SK-N-SH (cell line): ENCODE measurements around the gene BPIFA2. TPM values are rescaled to one million over a fixed set of nuclear protein-coding genes. Genes with fewer than 3 reads are reported as not detected.

ENCODE experiments used
- CTCF ChIA-PET: fragments of 300-600, 350-600 bp; formaldehyde crosslinking; extraction: SDS; loops from one replicate; lab custom pipeline; 2021; lab: Yijun Ruan, JAX
- POLR2A ChIA-PET: fragments of 350-600 bp; sonication (Branson Sonifier 250); formaldehyde crosslinking; extraction: SDS; loops from one replicate; lab custom pipeline; 2020; ENCODE audit warnings: antibody characterized with exemption, inconsistent platforms; lab: Yijun Ruan, JAX
- DNase-seq: peaks from one replicate; pipeline ENCODE4 v3.0.0; 2012
- H2AFZ ChIP-seq: fragments of 200-600 bp; sonication (generic); 2 replicates; pipeline ENCODE4 v1.8.1; 2016; ENCODE audit warnings: antibody characterized with exemption, mild to moderate bottlenecking, low read depth
- H3F3A ChIP-seq: fragments of 200-600 bp; sonication (generic); replicated peaks from 2 replicates; pipeline ENCODE3; 2016; ENCODE audit warnings: antibody characterized with exemption, mild to moderate bottlenecking; ENCODE audit not compliant: insufficient read depth
- H3K27ac ChIP-seq, 2 experiments: fragments of 200-500 bp in 1 of 2; fragments of 200-600 bp in 1 of 2; sonication (Bioruptor generic) in 1 of 2; sonication (generic), shearing (Covaris generic) in 1 of 2; 2 replicates each; pipeline versions ENCODE4 v1.5.1 to v1.6.1; 2014 to 2016; ENCODE audit warnings: low read depth in 2 of 2, inconsistent platforms in 1 of 2, low read length in 1 of 2, mild to moderate bottlenecking in 1 of 2, mixed read lengths in 1 of 2
- H3K27me3 ChIP-seq: fragments of 200-600 bp; sonication (generic), shearing (Covaris generic); 2 replicates; pipeline ENCODE4 v1.6.1; 2016; ENCODE audit warnings: mixed run types; ENCODE audit not compliant: insufficient read depth
- H3K36me3 ChIP-seq, 2 experiments: fragments of 200-500 bp in 1 of 2; fragments of 200-600 bp in 1 of 2; sonication (Bioruptor generic) in 1 of 2; sonication (generic) in 1 of 2; replicated peaks in 1 of 2; 2 replicates each; pipeline versions ENCODE3 to v1.5.1; 2014 to 2016; ENCODE audit warnings: low read length in 1 of 2, mild to moderate bottlenecking in 1 of 2; ENCODE audit not compliant: insufficient read depth in 2 of 2, control insufficient read depth in 1 of 2
- H3K4me1 ChIP-seq, 2 experiments: fragments of 200-500 bp in 1 of 2; fragments of 200-600 bp in 1 of 2; sonication (Bioruptor generic) in 1 of 2; sonication (generic), shearing (Covaris generic) in 1 of 2; 2 replicates each; pipeline versions ENCODE4 v1.5.1 to v1.6.1; 2014 to 2016; ENCODE audit warnings: low read depth in 1 of 2, low read length in 1 of 2, mixed run types in 1 of 2; ENCODE audit not compliant: insufficient read depth in 2 of 2, control insufficient read depth in 1 of 2
- H3K4me2 ChIP-seq: fragments of 200-600 bp; sonication (generic), shearing (Covaris generic); 2 replicates; pipeline ENCODE4 v1.6.1; 2017; ENCODE audit warnings: mixed run types
- H3K4me3 ChIP-seq, 2 experiments: fragments of 200-500 bp in 1 of 2; fragments of 200-600 bp in 1 of 2; sonication (Bioruptor generic) in 1 of 2; sonication (generic), shearing (Covaris generic) in 1 of 2; 2 replicates each; pipeline versions ENCODE4 v1.5.1 to v1.8.1; 2014 to 2016; ENCODE audit warnings: low read depth in 2 of 2, inconsistent platforms in 1 of 2, low read length in 1 of 2, mild to moderate bottlenecking in 1 of 2, mixed read lengths in 1 of 2, moderate library complexity in 1 of 2
- H3K79me2 ChIP-seq: fragments of 200-600 bp; sonication (generic); 2 replicates; pipeline ENCODE4 v1.8.1; 2017; ENCODE audit warnings: mild to moderate bottlenecking; ENCODE audit not compliant: insufficient read depth
- H3K9ac ChIP-seq: fragments of 200-600 bp; sonication (generic); 2 replicates; pipeline ENCODE4 v1.6.1; 2017; ENCODE audit warnings: mixed run types
- H3K9me2 ChIP-seq: fragments of 200-600 bp; sonication (generic); 2 replicates; pipeline ENCODE4 v1.6.1; 2017; ENCODE audit warnings: mixed run types
- H3K9me3 ChIP-seq: fragments of 200-600 bp; sonication (generic); 2 replicates; pipeline ENCODE4 v1.6.1; 2017; ENCODE audit warnings: mixed run types, mild to moderate bottlenecking, moderate library complexity
- H4K20me1 ChIP-seq: fragments of 200-600 bp; sonication (generic); 2 replicates; pipeline ENCODE4 v1.6.1; 2017; ENCODE audit warnings: mild to moderate bottlenecking, mixed run types; ENCODE audit not compliant: insufficient read depth
- FOXJ3 ChIP-seq: sonication (generic); formaldehyde crosslinking; IDR thresholded peaks from 2 replicates; pipeline ENCODE4 v1.5.1; 2020; ENCODE audit warnings: mild to moderate bottlenecking, missing genetic modification reagents
- FOXM1 ChIP-seq: IDR thresholded peaks from 2 replicates; pipeline ENCODE4 v1.4.0; 2012; ENCODE audit warnings: low read depth, mild to moderate bottlenecking
- GABPA ChIP-seq: IDR thresholded peaks from 2 replicates; pipeline ENCODE4 v1.4.0; 2012; ENCODE audit warnings: low read depth, mild to moderate bottlenecking
- JUND ChIP-seq: IDR thresholded peaks from 2 replicates; pipeline ENCODE4 v1.4.0; 2012
- MXI1 ChIP-seq: IDR thresholded peaks from 2 replicates; pipeline ENCODE4 v1.6.1; 2012; ENCODE audit warnings: mild to moderate bottlenecking, low read depth, low read length, improper control_type of control experiment
- NFIC ChIP-seq: IDR thresholded peaks from 2 replicates; pipeline ENCODE4 v1.4.0; 2012; ENCODE audit warnings: borderline replicate concordance
- RAD21 ChIP-seq: IDR thresholded peaks from 2 replicates; pipeline ENCODE4 v1.6.1; 2012; ENCODE audit warnings: mild to moderate bottlenecking, low read length
- RXRA ChIP-seq: IDR thresholded peaks from 2 replicates; pipeline ENCODE4 v1.4.0; 2012; ENCODE audit warnings: low read depth, mild to moderate bottlenecking, borderline replicate concordance
- SIN3A ChIP-seq: IDR thresholded peaks from 2 replicates; pipeline ENCODE4 v1.6.1; 2012; ENCODE audit warnings: low read depth, mild to moderate bottlenecking, low read length, moderate library complexity, borderline replicate concordance
- TAF1 ChIP-seq: IDR thresholded peaks from 2 replicates; pipeline ENCODE4 v1.6.1; 2012; ENCODE audit warnings: low read depth, mild to moderate bottlenecking, low read length, moderate library complexity, borderline replicate concordance
- TCF12 ChIP-seq: IDR thresholded peaks from 2 replicates; pipeline ENCODE4 v1.4.0; 2012
- TEAD4 ChIP-seq: IDR thresholded peaks from 2 replicates; pipeline ENCODE4 v1.4.0; 2012; ENCODE audit warnings: mild to moderate bottlenecking, borderline replicate concordance; ENCODE audit not compliant: insufficient read depth
- YY1 ChIP-seq: IDR thresholded peaks from 2 replicates; pipeline ENCODE4 v1.4.0; 2012; ENCODE audit warnings: low read depth, mild to moderate bottlenecking
- WGBS: methylation state at CpG from one replicate; pipeline ENCODE4 v1.1.6; 2017; ENCODE audit warnings: low lambda C conversion rate; 5-methylcytosine and 5-hydroxymethylcytosine counted together
- polyA plus RNA-seq, 3 experiments: library from polyadenylated mRNA; depleted of rRNA; stranded (reverse); fragments of >200 nt; gene quantifications; 2 replicates each; pipeline ENCODE4 v1.2.3, GENCODE V29; 2012
- TF ChIP-seq, protein P1 (sequence below): IDR thresholded peaks from 2 replicates; pipeline ENCODE4 v1.4.0; 2012; ENCODE audit warnings: low read depth, borderline replicate concordance
- TF ChIP-seq, protein P2 (sequence below): IDR thresholded peaks from 2 replicates; pipeline ENCODE4 v1.6.1; 2012; ENCODE audit warnings: mild to moderate bottlenecking, low read depth, low read length, moderate library complexity
- TF ChIP-seq, protein P3 (sequence below): IDR thresholded peaks from 2 replicates; pipeline ENCODE4; 2012

The BPIFA2 gene, protein sequence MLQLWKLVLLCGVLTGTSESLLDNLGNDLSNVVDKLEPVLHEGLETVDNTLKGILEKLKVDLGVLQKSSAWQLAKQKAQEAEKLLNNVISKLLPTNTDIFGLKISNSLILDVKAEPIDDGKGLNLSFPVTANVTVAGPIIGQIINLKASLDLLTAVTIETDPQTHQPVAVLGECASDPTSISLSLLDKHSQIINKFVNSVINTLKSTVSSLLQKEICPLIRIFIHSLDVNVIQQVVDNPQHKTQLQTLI
- not detected in 2 replicates for polyA plus RNA-seq (2012; rRNA removed)
- not detected in 2 replicates for polyA plus RNA-seq (2012; cell fraction: cytosol; rRNA removed)
- not detected in 2 replicates for polyA plus RNA-seq (2012; cell fraction: nucleus; rRNA removed)

DNA sequence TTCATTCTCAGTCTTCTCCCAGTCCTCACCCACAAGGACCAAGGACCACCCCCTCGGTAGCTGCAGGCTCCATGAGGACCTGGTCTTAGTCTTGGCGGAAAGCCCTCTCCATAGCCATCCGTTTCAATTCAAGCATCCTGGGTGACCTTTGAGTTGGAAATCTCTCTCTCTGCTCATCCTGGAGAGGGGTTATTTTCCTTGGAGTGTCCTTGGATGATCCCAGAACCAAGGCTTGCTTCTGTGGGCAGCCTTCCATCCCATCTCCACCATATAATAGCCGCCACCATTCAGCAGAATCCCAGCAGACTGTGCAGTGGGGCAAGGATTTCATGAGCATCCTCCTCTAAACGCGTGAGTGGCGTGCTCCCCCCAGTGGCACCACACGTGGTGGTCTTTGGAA lies at the start of gene BPIFA2:
TSS of gene BPIFA2 (plus strand) at position 301 of the 400 bp plus-strand sequence. CDS start 987 bp downstream, outside the sequence.
- peaks cover 4% of the 10 kb centered on the region; the same call in 1 of the 2 replicates for H3K9me3 ChIP-seq
- no peak within 1 kb of the TSS for H3K4me2 ChIP-seq
- no peaks in the 10 kb centered on the region for H3K79me2 ChIP-seq
- H3F3A ChIP-seq: no peaks in the 10 kb centered on the region
- no peaks in the 10 kb centered on the region for H3K36me3 ChIP-seq
- H2AFZ ChIP-seq: no peak within 1 kb of the TSS
- no peaks in the 10 kb centered on the region for H3K9me2 ChIP-seq
- no peak within 1 kb of the TSS for H3K4me3 ChIP-seq
- 21% methylated on average over 8 of the region's 8 CpGs for WGBS
- TF ChIP-seq, protein P1, sequence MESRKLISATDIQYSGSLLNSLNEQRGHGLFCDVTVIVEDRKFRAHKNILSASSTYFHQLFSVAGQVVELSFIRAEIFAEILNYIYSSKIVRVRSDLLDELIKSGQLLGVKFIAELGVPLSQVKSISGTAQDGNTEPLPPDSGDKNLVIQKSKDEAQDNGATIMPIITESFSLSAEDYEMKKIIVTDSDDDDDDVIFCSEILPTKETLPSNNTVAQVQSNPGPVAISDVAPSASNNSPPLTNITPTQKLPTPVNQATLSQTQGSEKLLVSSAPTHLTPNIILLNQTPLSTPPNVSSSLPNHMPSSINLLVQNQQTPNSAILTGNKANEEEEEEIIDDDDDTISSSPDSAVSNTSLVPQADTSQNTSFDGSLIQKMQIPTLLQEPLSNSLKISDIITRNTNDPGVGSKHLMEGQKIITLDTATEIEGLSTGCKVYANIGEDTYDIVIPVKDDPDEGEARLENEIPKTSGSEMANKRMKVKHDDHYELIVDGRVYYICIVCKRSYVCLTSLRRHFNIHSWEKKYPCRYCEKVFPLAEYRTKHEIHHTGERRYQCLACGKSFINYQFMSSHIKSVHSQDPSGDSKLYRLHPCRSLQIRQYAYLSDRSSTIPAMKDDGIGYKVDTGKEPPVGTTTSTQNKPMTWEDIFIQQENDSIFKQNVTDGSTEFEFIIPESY: no peak
- no peak for TF ChIP-seq SIN3A
- no peak for TF ChIP-seq RAD21
- TF ChIP-seq FOXJ3 (CRISPR knock-in tag): no peak
- no peak for TF ChIP-seq YY1
- no peak for TF ChIP-seq RXRA
- ChIA-PET CTCF (no interaction called here), POLR2A (no interaction called here)
- peaks cover 23% of the 10 kb centered on the region; the same call in 1 of the 2 replicates for H3K27me3 ChIP-seq
- H4K20me1 ChIP-seq: no peaks in the 10 kb centered on the region
- H3K9ac ChIP-seq: no peak within 1 kb of the TSS
- no peak within 1 kb of the TSS for H3K27ac ChIP-seq
- no peaks in the 10 kb centered on the region for H3K4me1 ChIP-seq
- DNase-seq: no peak

DNA sequence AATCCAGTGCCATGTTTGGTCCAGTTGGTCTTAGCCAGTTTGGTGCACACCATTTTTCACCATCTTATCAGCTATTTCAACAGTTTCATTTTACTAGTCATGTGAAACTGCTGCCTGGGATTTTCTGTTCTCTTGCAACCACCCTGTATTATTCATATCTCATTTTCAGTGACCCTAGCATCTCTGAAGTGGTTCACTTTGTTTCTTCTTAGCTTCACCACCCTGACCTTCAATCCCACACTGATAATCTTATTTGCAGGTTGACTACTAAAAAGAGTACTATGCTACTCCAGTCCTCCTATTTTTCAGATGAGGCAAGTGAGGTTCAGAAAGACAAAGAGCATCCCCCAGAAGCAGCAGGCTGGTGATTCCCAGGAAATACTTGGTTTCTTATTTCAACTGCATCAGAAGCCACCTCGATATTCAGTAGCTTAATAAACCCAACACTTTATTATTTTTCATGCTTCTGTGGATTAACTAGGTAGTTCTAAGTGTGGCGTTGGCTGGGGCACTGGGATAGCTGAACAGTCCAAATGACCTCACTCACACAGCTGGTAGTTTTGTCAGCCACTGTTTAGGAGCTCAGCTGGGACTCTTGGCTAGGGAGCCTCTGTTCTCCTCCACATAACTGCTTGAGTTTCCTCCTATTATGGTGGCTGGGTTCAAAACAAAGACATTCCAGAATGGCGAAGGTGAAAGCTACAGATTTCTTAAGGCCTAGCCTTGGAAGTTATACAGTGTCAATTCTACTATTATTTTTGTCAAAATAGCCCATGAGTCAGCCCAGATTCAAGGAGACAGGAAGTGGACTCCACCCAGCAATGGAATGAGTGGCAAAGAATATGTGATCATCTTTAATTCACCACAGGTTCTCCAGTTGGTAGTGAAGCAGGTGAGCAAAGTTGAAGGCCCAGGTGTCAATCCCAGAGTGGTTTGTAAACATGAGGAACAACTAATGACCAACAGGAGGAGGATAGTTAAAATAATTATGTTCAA lies 47.9 kb upstream of the BPIFA2 start:
- Histone ChIP-seq H3F3A (no peaks in the 10 kb centered on the region), H3K27ac (no peak overlapping the region), H3K4me2 (no peak overlapping the region), H2AFZ (no peak overlapping the region), H3K9me2 (no peaks in the 10 kb centered on the region), H3K36me3 (no peaks in the 10 kb centered on the region), H3K79me2 (no peaks in the 10 kb centered on the region), H3K4me3 (no peak overlapping the region), H3K9ac (no peak overlapping the region), H3K9me3 (no peaks in the 10 kb centered on the region), H3K4me1 (no peaks in the 10 kb centered on the region), H4K20me1 (no peaks in the 10 kb centered on the region), H3K27me3 (no peaks in the 10 kb centered on the region; the same call in 1 of the 2 replicates)
- WGBS: 3% methylated on average over 3 of the region's 3 CpGs
- DNase-seq: no peak
- POLR2A ChIA-PET: no interaction called here
- CTCF ChIA-PET: no interaction called here
- TF ChIP-seq MXI1 (no peak), JUND (no peak), TEAD4 (no peak), TAF1 (no peak), TCF12 (no peak), YY1 (no peak), GABPA (no peak), NFIC (no peak), FOXM1 (no peak)
- TF ChIP-seq, protein P2, sequence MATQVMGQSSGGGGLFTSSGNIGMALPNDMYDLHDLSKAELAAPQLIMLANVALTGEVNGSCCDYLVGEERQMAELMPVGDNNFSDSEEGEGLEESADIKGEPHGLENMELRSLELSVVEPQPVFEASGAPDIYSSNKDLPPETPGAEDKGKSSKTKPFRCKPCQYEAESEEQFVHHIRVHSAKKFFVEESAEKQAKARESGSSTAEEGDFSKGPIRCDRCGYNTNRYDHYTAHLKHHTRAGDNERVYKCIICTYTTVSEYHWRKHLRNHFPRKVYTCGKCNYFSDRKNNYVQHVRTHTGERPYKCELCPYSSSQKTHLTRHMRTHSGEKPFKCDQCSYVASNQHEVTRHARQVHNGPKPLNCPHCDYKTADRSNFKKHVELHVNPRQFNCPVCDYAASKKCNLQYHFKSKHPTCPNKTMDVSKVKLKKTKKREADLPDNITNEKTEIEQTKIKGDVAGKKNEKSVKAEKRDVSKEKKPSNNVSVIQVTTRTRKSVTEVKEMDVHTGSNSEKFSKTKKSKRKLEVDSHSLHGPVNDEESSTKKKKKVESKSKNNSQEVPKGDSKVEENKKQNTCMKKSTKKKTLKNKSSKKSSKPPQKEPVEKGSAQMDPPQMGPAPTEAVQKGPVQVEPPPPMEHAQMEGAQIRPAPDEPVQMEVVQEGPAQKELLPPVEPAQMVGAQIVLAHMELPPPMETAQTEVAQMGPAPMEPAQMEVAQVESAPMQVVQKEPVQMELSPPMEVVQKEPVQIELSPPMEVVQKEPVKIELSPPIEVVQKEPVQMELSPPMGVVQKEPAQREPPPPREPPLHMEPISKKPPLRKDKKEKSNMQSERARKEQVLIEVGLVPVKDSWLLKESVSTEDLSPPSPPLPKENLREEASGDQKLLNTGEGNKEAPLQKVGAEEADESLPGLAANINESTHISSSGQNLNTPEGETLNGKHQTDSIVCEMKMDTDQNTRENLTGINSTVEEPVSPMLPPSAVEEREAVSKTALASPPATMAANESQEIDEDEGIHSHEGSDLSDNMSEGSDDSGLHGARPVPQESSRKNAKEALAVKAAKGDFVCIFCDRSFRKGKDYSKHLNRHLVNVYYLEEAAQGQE: no peak
- TF ChIP-seq, protein P3, sequence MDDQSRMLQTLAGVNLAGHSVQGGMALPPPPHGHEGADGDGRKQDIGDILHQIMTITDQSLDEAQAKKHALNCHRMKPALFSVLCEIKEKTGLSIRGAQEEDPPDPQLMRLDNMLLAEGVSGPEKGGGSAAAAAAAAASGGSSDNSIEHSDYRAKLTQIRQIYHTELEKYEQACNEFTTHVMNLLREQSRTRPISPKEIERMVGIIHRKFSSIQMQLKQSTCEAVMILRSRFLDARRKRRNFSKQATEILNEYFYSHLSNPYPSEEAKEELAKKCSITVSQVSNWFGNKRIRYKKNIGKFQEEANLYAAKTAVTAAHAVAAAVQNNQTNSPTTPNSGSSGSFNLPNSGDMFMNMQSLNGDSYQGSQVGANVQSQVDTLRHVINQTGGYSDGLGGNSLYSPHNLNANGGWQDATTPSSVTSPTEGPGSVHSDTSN: no peak
- TF ChIP-seq, protein P1: no peak
